Left forelimb (tissue), 1 donor: Measurements from ENCODE around the gene SLC1A4.
"Not testable (repeated sequence)": the region's sequence is repeated elsewhere in the genome, so short reads cannot be mapped to it uniquely, and the experiment has no call there.

ENCODE experiments used
- DNase-seq: peaks from one replicate; pipeline ENCODE4 v3.0.0-alpha.2; 2018; ENCODE audit warnings: low spot score

The SLC1A4 gene

GRCh38 chr2:64989126-64989981, at the start of gene SLC1A4:
TSS of gene SLC1A4 (plus strand) at chr2:64989399. CDS start at chr2:64989644, 245 bp downstream.
- DNase-seq, result peak; percentile 94

GRCh38 chr2:64941143-64941542, 48.1 kb upstream of the SLC1A4 start:
- no peak for DNase-seq

DNA sequence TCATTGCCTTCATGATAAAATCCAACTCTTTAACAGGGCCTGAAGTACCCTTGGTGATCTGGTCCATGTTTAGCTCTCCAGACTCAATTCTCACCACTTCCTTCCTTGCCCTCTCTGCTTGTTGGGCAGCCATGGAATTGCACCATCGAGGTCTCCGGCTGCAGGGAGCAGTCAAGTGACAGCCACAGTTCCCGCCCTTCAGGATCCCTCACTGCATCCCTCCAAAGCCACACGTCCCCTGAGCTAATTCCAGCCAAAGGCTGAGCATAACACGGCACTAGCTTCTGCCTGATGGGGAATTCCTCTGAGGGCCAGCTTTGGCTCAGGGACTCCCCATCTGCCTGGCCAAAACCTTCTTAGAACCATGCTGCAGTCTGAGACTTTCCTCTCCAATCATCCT, 47.4 kb upstream of the SLC1A4 start:
- DNase-seq, result no peak

GRCh38 chr2:64942693-64943092, 46.5 kb upstream of the SLC1A4 start:
- no peak for DNase-seq

GRCh38 chr2:64943387-64944150, 45.6 kb upstream of the SLC1A4 start:
- DNase-seq, result no peak

DNA sequence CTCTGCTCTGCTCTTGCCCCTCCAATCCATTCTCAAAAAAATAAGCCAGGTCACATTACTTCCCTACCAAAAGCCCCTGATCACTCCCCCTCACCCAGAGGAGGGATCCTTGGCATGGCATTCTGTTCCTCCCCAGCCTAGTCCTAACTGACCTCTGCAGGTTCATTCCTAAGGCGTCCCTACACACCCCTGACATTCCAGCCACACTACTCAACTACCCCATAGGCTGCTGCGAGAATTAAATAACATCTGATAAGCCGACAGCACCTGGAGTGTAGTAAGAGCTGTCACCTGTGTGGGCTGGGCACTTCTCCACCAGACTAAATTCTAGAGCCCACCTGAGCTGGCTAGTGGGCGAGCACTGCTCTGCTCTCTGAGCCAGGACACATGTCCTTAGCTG, 44.7 kb upstream of the SLC1A4 start:
- no peak for DNase-seq

GRCh38 chr2:64945973-64946768, 43.0 kb upstream of the SLC1A4 start:
- no peak for DNase-seq

DNA sequence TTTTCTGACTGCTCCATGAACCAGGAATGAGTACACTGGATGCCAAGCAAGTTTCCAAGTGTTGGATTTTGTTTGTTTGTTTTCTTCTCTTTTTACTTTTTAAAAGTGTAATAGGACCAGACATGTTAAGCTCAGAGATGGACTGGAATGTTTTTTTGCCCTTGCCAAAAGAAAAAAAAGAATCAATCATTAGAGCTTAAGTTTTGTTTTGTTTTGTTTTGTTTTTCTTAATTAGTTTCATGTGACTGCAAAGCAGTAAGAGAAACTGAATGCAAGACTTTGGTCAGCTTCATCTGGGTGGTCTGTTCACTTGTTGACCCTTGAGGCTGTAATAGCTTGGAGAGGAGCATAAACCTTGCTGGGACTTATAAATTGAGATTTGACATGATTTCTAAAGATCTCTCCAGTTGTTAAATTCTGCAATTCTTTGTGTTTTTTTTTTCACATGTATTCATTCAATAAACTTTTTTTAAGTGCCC, 42.4 kb upstream of the SLC1A4 start:
- no peak for DNase-seq

DNA sequence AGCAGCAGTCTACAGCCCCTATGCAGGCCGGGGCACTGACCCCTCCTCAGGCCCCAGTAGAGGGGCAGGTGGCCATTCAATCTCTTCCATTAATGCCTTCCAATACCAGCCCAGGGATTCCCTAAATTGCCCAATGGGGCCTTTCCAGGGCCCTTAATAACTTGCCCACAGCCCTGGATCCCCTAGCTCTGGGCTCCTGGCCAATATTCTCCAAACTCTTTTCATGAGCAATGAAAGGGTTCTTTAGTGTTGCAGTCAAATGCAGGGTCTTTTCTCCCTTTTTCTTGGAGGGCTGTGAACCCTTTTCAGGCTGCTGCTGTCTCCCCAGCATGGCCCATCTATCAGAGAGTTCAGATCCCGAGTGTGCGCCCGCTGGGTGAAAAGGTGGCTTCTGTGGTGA, 41.3 kb upstream of the SLC1A4 start:
- no peak for DNase-seq

GRCh38 chr2:64950226-64951160, 38.7 kb upstream of the SLC1A4 start:
- no peak for DNase-seq

DNA sequence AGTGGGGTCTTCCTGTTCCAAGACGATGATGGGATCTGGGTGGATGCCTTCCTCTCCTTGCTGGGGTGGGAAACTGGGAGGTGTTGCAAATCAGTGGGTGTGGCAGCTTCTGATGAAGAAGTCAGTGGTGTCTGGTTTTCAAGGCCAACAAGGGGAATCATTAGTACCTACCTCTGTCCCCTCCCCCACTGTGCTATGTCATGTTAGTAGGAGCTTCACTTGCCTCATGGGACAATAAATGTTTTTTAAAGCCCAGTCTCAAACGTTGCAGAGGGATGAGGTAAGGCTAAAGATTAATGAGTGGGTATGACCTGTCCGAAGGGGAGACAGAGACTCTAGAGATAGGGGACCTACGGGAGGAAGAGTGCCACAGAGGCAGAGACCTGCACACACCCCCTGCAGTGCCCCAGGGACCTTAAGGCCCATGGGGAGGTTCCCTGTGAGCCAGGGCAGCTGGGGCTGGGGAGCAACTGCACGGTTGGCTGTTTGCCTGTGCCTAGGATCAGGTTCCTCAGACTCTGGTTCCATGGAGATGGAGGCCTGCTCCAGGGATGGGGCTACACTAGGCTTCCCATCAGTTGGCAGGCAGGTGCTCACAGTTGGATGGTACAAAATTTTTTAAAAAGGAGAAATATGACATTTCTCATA, 37.8 kb upstream of the SLC1A4 start:
- DNase-seq, result no peak

GRCh38 chr2:64952096-64952495, 37.1 kb upstream of the SLC1A4 start:
- no peak for DNase-seq

GRCh38 chr2:64952511-64953482, 36.4 kb upstream of the SLC1A4 start:
- DNase-seq, result no peak

DNA sequence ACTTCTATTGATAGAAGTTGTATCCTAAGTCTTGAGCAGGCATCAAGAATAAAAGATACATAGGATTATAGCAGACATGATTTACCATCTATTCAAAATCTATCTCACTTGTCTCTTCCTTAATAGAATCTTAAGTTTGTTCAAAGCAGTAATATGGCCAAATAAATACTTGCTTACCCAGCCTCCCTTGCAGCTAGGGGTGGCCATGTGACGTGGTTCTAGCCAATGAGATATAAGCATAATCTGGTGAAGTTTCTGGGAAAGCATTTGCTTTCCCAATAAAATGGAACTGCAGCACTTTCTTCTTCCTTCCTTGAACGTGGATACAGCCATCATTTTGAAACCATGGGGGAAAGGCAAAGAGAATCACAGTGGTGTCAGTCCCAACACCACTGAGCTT, 33.7 kb upstream of the SLC1A4 start:
- DNase-seq, result no peak

GRCh38 chr2:64957109-64957903, 31.9 kb upstream of the SLC1A4 start:
- no peak for DNase-seq

DNA sequence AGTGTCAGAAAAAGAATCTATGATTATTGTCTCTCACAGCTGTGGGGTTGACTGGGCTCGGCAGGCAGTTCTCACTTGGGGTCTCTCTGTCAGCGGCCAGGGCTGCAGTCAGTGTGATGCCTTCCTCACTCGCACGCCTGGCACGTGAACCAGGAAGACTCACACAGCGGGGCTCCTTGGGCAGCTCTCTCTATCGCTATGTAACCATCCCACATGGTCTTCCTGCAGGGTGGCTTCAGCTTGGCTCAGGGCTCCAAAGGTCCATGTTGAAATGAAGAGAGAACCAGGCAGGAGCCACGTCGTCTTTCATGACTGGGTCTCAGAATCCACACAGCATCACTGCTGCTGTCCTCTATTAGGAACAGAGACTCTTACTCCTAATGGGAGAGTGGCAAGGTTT, 30.6 kb upstream of the SLC1A4 start:
- DNase-seq, result no peak

DNA sequence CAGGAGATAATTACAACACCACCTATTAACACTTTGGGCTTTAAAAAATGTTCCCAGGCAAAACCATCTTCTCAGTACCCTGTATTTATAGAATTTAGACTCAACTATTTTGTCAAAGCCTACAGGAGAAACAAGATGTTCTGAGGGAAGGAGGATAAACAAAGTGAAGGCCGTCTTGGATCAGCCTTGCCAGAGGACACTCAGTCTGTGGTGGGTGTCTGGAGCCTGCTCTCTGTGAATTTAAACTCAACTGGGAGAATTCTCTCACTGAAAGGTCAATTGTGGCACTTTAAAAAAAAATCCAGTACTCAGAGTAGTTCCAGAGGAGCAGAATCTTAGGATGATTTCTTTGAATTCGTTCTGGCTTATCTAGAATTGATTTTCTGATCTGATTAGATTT, 28.4 kb upstream of the SLC1A4 start:
- DNase-seq, result no peak

DNA sequence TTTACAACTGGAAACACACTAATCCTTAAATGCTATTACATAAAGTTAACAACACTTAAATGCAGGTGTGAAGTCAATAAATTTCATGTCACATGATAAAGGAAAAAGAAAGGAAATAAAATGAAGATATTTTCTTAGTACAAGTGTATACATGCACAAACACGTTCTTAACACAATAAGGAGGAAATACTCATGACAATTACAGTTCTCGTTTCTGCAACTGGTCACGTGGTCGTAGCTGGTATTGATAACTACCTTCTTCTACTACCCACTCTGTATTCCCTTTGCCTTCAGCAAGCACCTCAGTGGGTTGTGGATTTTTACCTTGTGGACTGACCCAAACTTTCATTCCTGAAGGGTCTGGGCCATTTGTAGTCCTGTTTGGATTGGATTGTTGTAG, 26.1 kb upstream of the SLC1A4 start:
- DNase-seq, result not testable (repeated sequence)

DNA sequence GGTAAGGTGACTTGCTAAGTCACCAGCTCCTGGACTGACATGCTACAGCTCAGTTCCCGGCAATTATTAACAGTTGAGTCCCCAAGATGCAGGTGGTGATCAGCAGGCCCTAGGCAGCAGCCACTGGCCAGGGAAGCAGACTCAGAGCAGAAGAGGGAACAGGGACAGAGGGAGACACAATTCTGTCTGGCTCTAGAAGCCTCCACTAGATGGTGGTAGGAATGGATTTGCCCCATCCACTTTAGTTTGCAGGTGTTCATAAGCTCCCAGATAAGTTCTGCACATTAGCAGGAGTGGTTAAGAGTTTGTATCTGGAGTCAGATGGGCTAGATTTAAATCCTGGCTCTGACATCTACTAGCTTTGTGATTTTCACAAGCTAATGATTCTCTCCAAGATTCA, 25.5 kb upstream of the SLC1A4 start:
- no peak for DNase-seq
